Activated naive CD4-positive, alpha-beta T cell (primary cell): ENCODE data around the gene CA5B.
A peak's percentile ranks its signal among the peaks of the same experiment; 100 is the strongest.
"Not testable (repeated sequence)": the region's sequence is repeated elsewhere in the genome, so short reads cannot be mapped to it uniquely, and the experiment has no call there.

Source experiments
- DNase-seq, 4 experiments: peaks; one replicate each; lab custom pipeline; 2025; lab: John Stamatoyannopoulos, UW

Gene CA5B, protein sequence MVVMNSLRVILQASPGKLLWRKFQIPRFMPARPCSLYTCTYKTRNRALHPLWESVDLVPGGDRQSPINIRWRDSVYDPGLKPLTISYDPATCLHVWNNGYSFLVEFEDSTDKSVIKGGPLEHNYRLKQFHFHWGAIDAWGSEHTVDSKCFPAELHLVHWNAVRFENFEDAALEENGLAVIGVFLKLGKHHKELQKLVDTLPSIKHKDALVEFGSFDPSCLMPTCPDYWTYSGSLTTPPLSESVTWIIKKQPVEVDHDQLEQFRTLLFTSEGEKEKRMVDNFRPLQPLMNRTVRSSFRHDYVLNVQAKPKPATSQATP

GRCh38 chrX:15737959-15738902, at the start of gene CA5B:
Gene CA5B (plus strand): TSS chrX:15738270. CDS start chrX:15750024, 11,754 bp downstream.
- DNase-seq, result peak; percentile 75 to 99 (median 94)

DNA sequence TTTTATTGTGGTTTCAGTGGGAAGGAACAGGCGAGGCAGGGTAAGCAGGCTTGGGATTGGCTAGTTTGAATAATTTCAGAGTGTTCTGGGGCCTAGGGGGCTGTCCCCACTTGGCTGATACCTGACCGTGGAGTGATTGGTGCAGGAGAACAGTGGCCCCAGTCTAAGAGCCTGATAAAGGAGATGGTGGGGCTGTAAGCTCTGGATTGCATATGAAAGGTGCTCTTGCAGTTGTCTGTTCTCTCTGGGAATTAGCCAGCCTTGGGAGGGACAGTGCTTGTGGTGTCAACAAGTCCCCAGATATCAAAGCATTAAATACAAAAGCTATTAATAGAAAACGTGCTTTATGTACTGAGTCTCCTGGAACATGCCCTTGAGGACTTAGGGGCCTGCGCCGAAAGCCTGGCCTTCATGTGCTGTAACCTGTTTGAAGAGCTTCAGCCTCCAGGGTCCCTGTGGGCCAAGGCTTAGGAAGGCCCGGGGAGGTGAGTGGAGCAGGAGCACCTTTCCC, 43.1 kb upstream of the CA5B start:
- no peak for DNase-seq

GRCh38 chrX:15696516-15696915, 41.6 kb upstream of the CA5B start:
- no peak for DNase-seq

DNA sequence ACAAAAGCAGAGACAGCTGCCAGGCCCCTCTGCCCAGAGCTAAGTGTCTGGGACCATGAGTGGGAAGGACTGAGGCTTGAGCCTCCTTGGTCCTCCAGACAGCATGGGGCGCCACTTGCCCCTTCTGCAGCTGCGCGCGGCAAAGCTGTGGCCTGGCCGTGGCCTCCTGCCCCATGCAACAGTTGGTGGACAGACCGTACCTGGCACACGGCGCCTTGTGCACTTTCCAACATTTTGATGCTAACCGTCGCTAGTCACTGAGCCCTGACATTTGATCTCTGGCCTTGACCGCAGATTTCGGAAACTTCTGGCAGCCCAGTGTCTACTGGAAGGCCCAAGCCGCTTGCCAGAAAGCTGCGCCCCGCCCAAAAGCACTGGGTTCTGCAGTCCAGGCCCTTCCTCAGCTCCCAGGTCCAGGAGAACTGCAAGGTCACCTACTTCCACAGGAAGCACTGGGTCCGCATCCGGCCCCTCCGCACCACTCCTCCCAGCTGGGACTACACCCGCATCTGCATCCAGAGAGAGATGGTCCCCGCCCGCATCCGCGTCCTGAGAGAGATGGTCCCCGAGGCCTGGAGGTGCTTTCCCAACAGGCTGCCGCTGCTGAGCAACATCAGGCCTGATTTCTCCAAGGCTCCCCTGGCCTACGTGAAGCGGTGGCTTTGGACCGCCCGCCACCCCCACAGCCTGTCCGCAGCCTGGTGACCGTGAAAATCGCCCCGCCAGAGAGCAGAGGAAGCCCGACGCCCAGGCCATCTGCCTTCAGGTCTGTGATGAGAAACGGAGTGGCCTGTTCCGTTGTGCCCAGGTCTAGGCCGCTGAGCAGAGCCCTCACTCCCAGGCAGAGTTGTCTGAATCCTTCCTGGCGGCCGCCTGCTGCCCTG, 35.3 kb upstream of the CA5B start:
- no peak for DNase-seq

DNA sequence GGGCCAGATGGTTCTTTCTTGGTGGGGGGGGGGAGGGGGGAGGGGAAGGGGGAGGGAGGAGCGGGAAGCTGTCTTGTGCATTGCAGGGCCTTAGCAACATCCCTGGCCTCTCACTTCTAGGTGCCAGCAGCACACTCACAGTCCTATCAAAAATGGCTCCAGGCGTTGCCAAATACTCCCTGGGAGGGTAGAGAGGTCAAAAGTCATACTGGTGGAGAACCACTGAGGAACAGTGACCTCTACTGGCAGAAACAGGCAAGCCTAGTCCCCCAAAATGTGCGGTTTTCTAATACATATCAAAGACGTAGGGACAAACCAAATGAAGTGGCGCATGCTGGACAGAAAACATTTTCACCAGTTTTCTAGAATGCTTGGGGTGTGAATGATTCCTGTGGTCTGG, 34.3 kb upstream of the CA5B start:
- DNase-seq, result not testable (repeated sequence)

- not testable (repeated sequence) for DNase-seq
Measured at GRCh38 chrX:15704273-15704672, 33.8 kb upstream of the CA5B start.

DNA sequence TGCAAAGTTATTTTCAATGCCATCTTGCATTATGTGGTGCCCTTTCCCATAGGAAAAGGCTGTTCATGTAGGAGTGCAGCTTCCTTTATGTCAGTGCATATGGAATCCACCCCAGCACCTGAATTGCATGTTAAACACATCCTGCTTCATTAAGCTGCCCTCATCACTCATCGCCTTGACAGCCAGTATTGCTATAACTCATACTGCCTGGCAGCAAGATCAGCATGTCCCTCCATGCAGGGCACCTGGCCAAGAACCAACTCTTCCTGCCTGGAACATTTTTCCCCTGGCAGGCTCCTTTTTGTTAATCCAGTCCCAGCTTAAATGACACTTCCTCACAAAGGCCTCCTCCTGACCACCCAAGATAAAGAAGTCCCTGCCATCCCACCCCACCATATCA, 23.5 kb upstream of the CA5B start:
- DNase-seq, result no peak

DNA sequence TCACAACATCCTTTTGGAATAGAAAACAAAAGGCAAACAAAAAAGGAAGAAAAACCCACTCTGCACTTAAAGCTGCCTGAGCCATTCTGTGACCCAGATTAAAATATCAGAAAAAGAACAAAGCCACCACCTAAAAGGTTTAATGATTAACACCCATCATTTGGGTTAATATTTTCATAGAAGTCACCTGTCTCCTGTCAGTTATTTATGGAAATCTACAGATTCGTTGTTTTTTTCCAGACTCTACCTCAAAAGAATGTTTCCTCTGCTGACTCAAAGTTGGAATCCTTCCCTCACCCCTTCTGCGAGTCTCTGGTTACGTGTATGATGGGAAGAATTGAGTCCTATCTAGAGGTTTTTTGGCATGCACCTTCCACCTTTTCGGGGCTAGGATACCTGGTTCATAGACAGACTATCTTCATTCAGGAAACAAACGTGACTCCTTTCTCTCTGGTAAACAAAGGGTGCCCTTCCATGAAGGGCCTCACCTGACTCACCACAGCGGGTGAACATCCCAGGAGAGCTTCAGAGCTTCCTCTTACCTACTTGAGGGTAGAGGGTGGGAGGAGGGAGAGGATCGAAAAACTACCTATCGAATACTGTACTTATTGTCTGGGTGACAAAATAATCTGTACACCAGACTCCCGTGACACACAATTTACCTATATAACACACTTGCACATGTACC, 19.6 kb upstream of the CA5B start:
- DNase-seq, result no peak

DNA sequence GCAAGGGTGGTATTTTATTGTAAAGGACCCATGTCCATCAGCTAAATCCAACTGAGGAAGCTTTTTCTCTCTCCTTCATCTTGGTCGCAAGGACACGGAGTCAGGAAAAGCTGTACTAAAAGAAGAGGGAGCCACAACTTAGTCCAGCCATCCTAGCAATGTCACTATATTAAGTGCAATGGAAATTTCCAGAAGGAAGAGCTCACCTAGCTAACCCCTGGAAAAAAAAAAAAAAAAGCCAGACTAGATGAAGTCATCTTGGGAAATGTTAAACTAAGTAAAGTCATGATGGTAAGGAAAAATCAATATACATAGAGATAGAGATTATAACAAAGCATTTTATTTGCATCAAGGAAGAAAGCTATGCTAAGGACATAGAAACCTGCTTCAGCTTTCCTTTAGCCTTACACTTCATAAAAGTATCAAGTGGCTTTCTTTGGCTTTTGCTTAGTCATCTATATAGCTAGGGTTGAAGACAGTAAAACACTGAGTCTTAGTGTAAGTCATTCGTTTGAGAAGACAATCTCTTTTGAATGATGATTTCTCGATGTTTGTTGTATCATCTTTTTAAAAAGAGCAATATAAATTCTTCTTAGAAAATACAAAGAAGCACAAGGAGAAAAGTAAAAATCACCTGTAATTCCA, 18.6 kb upstream of the CA5B start:
- no peak for DNase-seq

DNA sequence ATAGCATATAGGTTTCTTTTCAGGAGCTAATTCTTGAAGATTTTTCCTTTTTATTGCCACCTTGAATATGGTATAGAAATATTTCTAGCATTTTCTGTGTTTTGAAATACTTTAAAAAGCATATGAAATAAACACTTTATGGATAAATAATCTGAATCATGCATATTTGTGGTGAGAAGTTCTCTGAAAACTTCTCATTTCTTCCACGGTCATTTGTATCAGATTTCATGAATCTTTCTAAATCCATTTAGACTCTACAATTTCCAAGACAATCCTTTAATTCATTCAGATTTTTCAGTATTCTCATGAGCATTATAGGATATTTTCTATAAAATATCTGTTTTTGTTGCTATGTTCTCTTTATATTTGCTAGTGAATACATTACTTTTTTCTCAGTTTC, 16.2 kb upstream of the CA5B start:
- no peak for DNase-seq

DNA sequence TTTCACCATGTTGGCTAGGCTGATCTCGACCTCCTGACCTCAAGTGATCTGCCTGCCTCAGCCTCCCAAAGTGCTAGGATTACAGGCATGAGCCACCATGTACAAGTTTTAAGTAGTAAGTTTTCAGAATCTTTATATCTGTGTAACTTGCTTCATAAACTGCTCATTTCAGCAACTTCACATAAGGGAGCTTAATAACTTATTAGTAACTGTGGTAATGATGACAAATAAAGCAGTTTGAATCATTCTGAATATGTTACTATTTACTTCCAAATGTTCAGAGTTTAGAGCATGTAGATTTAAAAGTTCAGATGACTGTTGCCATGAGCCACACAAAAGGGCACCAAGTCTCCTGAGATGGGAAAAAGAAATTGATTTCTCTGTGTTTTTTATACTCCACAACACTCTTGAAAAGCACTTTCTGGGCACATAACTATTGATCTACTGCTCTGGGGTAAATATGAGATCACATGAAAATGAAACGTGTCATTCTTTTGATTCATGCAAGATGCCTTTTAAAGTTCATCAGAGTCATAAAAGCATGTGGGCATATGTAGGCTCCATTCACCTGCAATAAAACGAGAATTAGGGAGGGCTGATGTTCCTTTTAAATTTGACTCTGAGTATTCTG, 14.1 kb upstream of the CA5B start:
- no peak for DNase-seq

- DNase-seq, result no peak
Measured at GRCh38 chrX:15724911-15725310, 13.2 kb upstream of the CA5B start.

- DNase-seq, result not testable (repeated sequence)
Measured at GRCh38 chrX:15731368-15731767, 6.7 kb upstream of the CA5B start.

- no peak for DNase-seq
Measured at GRCh38 chrX:15737190-15737958, 696 bp upstream of the CA5B start.

GRCh38 chrX:15739886-15740285, 1.8 kb downstream of the CA5B start:
- DNase-seq, result no peak

GRCh38 chrX:15744181-15744867, 6.3 kb downstream of the CA5B start:
- DNase-seq, result no peak

DNA sequence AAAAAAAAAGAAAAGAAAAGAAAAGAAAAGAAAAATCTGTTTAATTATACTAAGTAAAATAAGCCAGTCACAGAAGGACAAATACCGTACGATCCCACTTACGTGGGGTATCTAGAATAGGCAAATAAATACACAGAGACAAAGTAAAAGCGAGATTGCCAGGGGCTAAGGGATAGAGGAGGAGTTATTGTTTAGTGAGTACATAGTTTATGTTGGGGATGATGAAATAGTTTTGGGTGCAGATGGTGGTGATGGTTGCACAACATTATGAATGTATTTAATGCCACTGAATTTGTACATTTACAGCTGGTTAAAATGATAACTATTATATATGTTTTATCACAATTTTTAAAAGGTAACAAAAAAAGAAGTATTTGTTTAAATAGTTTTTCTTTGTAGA, 7.1 kb downstream of the CA5B start:
- no peak for DNase-seq

DNA sequence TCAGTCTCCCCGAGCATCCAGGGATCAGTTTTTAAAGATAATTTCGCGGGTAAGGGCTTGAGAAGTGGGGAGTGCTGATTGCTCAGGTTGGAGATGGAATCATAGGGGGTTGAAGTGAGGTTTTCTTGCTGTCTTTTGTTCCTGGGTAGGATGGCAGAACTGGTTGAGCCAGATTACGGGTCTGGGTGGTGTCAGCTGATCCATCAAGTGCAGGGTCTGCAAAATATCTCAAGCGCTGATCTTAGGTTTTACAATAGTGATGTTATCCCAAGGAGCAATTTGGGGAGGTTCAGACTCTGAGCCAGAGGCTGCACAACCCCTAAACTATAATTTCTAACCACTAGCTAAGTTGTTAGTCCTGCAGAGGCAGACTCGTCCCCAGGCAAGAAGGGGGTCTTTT, 8.6 kb downstream of the CA5B start:
- not testable (repeated sequence) for DNase-seq

DNA sequence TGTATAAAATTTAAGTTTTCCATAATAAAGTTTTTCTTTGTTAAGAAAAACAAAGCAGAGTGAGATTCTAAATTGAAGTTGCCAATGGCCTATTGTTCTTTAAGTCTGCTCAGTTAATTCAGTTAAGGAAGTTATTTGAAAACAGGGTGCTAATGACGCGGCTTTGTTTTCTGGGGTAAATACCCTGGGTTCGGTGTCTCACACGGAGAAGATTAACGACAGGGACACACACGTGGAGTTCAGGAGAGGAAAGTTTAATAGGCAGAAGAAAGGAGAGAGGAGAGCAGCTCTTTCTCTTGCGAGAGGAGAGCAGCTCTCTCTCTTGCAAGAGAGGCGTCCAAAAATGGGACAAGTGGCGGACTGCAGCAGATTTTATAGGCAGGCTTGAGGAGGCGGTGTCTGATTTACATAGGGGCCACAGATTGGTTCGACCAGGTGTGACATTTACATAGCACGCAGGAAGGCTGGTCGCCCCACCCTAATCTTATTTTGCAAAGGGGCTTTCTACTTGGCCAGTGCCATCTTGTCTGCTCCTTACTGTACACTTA, 9.6 kb downstream of the CA5B start:
- DNase-seq, result no peak
